GM10266 (cell line): Measurements from ENCODE around the gene PRSS58.

ENCODE experiments used
- DNase-seq: peaks from one replicate; pipeline ENCODE4 v3.0.0; 2012; ENCODE audit errors: extremely low spot score
- TF ChIP-seq, protein P1 (sequence below): IDR thresholded peaks from 2 replicates; pipeline ENCODE4 v1.5.1; 2012; ENCODE audit warnings: mild to moderate bottlenecking, low read depth; ENCODE audit not compliant: control insufficient read depth, insufficient read depth; ENCODE audit errors: missing control alignments

PRSS58 gene

DNA sequence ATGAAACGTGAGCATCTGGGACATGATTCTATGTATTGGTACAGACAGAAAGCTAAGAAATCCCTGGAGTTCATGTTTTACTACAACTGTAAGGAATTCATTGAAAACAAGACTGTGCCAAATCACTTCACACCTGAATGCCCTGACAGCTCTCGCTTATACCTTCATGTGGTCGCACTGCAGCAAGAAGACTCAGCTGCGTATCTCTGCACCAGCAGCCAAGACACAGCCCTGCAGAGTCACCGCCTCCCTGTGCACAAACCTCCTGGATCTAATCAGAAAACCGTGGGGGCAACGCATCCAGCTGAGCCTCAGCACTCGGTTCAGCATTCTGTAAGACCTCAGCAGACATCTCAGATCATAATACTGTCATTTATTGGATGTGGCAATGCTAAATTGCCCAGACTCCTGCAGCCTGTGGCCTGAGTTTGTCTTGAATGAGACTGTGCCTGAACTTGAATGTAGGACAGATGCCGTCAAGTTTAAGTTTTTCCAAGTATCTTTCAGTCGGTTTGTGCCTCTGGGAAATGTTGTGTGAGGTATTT, 41.5 kb upstream of the PRSS58 start:
- no peak for DNase-seq

DNA sequence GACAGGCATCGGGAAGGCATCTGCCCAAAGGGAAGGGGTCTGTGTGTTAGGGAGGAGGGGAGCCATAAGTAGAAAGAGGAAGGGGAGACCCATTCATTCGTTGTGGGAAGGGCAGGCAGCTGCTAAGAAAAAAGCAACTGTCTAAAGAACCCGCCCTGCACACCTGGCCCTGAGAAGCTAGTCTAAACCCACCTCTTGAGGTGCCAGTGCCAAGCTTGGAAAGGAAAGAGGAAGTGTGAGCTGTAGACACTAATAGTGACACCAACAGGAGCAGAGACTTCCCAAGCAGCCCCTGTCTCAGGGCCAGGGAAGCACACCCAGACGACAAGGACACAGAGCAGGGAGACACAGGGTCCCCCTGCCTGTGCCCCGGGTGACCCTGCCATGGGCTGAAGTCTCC, 40.8 kb upstream of the PRSS58 start:
- TF ChIP-seq, protein P1, sequence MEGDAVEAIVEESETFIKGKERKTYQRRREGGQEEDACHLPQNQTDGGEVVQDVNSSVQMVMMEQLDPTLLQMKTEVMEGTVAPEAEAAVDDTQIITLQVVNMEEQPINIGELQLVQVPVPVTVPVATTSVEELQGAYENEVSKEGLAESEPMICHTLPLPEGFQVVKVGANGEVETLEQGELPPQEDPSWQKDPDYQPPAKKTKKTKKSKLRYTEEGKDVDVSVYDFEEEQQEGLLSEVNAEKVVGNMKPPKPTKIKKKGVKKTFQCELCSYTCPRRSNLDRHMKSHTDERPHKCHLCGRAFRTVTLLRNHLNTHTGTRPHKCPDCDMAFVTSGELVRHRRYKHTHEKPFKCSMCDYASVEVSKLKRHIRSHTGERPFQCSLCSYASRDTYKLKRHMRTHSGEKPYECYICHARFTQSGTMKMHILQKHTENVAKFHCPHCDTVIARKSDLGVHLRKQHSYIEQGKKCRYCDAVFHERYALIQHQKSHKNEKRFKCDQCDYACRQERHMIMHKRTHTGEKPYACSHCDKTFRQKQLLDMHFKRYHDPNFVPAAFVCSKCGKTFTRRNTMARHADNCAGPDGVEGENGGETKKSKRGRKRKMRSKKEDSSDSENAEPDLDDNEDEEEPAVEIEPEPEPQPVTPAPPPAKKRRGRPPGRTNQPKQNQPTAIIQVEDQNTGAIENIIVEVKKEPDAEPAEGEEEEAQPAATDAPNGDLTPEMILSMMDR: no peak
- DNase-seq: no peak

More for the DNA sequence above, 41.5 kb upstream of the PRSS58 start:
- TF ChIP-seq, protein P1: no peak

DNA sequence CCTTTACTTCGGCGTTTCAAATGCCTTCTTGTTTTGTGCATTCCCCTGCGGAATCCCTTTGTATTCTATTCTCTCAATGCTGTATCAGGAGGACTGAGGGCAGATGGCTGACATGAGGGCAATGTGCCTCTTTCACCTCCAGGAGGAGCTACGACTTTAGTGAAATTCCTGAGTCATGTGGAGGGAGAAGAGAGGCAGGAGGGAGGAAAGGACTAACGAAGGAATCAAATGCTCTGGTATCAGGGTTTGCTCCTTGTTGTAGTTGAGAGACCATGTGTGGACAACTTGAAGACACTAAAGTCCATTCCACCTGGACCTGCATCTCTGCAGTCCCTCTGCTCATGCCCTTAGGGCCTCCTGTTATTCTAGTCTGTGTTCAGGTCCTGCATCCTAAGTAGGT, 40.2 kb upstream of the PRSS58 start:
- no peak for DNase-seq
- TF ChIP-seq, protein P1: no peak

DNA sequence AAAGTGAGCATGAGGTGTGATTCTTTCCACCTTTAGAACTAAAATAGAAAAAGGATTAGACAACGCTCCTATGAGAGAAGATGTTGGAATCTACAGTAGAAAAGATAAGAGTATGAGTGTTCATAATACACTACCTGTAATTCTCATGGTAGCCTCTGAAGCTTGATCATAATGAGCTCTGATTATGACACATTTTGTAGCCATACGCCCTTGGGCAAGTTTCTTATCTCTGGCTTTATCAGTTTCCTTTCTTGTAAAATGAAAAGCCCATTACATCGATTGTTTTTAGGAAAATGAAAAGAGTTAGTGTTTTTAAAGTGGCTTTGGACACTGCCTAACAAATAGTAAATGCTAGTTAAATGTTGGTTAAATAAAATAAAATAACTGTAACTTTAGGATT, 22.4 kb upstream of the PRSS58 start:
- TF ChIP-seq, protein P1: no peak
- no peak for DNase-seq

DNA sequence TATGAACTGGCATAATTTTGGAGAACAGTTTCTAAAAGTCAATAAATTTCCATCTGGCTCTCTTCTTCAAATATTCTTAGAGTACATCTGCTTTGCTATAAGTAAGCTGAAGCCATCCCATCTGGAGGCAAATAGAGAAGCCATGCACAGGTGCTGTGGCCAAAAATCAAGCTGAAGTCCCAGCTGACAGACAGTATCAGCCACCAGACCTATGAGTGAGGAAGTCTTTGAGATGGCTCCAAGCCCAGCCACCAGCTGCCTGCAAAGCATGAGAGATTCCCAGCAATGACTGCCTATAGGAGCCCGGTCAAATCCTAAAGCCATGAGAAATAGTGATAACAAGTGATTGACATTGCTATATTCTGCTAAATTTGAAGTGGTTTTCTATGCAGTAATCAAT, 21.7 kb upstream of the PRSS58 start:
- DNase-seq: no peak
- TF ChIP-seq, protein P1: no peak

DNA sequence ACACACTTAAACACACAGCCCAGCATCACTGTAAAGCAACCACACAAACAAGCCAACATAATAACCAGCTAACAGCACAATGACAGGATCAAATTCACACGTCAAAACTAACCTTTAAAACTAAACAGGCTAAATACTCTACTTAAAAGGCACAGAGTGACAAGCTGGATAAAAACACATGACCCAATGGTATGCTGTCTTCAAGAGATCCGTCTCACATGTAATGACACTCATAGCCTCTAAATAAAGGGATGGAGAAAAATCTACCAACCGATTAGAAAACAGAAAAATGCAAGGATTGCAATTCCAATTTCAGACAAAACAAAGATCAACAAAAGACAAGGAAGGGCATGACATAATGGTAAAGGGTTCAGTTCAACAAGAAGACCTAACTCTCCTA, 17.2 kb upstream of the PRSS58 start:
- TF ChIP-seq, protein P1: no peak
- DNase-seq: no peak

DNA sequence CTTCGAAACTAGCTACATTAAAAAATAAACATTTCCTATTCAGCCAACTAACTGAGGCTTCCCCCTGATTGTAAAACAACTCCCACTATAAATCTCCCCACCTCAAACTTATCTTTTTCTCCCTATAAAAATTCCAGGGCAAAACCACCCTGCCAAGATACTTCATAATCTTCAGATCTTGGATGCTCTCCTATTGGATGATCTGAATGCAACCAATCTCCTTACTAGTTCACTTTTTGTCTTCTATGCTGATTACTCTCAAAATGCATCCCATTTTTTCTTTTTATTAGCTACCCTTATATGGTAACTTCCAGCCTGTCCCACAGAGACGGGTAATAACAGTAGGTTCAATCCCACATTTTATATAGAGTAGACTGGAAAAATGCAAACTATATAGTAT, 15.0 kb upstream of the PRSS58 start:
- DNase-seq: no peak
- TF ChIP-seq, protein P1: no peak
